ENCODE data around the gene HIVEP3.

Gene HIVEP3

GRCh38 chr1:41497461-41498030, 421.2 kb downstream of the HIVEP3 start:
- CTCF ChIA-PET: interaction anchor here (1.2 to 10.6 kb wide), 3 partner anchors 11 to 18 kb away, joined by 6 to 104 read pairs (median 77); partner anchors contain the start of gene EDN2
- no peak for TF ChIP-seq CTCF (IDR thresholded peaks at IDR 0.05; ENCODE audit: control extremely low read depth, extremely low read depth, low read depth, missing control alignments)
- POLR2A ChIA-PET: no interaction called here
- no peak for DNase-seq (ENCODE audit: extremely low spot score)

DNA sequence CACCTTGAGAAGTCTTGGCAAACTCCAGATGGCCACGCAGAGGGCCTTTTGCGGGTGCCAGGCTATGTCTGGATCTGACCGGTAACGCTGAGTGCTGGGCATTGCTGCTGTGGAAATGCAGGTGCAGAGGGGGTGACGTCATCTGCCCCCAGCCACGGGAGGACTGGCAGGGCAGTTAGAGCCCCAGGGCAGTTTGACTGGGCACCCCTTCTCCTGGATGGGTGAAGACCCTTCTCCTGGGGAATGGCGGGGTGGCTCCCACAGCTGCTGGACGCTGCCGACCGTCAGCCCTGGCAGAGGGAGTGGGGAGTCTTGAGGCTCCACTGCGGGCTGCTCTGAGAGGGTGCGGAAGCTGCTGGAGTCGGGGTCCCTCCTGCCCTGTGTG, 421.7 kb downstream of the HIVEP3 start:
- ChIA-PET CTCF (interaction anchor here (0.7 to 10.6 kb wide), 5 partner anchors 9 to 677 kb away, joined by 3 to 104 read pairs (median 7); partner anchors contain the start of gene EDN2), POLR2A (no interaction called here)
- DNase-seq (ENCODE audit: extremely low spot score): no peak
- no peak for TF ChIP-seq CTCF (IDR thresholded peaks at IDR 0.05; ENCODE audit: control extremely low read depth, extremely low read depth, low read depth, missing control alignments)

DNA sequence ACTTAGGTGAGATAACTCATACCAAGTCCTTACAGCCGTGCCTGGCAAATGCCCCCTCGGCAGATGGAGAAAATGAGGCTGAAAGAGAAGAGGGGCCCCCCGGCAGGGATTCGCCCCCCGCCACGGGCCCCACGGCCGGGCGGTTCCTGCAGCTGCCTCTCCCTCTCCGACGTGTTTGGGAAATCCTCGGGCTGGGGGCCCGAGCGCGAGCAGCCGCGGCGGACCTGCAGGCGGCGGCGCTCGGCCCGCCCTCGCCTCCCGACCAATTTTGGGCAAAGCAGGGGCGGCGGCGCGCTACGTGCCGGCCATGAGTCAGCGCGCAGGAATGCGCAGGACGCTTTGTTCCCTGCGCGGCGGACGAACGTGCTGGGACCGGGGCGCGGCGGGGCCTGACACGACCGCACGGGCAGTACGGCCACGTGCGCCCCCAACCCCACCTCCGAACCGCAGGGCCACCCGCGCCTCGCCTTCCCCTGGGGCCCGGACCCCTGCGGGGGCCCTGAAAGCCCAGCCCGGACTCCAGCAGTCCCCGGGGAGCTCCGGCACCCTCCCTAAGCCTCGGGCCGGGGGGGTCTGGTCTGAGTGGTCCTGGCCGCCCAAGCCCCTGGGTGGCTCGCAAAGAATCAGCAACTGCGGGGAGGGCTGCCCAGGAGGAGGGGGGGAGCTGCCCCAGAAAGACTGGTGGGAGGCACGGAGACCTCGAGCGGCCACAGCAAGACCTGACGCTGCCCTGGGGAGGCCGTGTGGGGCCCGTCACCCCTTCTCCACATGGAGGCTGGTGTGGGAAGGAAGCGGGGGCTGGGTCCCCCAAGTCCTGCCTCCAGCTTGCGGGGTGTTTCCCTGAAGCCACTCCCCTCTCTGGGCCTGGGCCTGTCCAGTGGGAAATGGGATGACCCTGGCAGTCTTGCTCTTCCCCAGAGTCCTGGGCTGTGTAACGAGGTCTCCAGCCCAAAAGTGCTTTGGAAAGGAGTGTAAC, 422.4 kb downstream of the HIVEP3 start:
- TF ChIP-seq CTCF (IDR thresholded peaks at IDR 0.05; ENCODE audit: control extremely low read depth, extremely low read depth, low read depth, missing control alignments): peak; percentile 11
- POLR2A ChIA-PET: no interaction called here
- DNase-seq (ENCODE audit: extremely low spot score): peak; percentile 76
- CTCF ChIA-PET: interaction anchor here (0.7 to 10.6 kb wide), 5 partner anchors 8 to 678 kb away, joined by 3 to 104 read pairs (median 7); partner anchors contain the start of gene EDN2

DNA sequence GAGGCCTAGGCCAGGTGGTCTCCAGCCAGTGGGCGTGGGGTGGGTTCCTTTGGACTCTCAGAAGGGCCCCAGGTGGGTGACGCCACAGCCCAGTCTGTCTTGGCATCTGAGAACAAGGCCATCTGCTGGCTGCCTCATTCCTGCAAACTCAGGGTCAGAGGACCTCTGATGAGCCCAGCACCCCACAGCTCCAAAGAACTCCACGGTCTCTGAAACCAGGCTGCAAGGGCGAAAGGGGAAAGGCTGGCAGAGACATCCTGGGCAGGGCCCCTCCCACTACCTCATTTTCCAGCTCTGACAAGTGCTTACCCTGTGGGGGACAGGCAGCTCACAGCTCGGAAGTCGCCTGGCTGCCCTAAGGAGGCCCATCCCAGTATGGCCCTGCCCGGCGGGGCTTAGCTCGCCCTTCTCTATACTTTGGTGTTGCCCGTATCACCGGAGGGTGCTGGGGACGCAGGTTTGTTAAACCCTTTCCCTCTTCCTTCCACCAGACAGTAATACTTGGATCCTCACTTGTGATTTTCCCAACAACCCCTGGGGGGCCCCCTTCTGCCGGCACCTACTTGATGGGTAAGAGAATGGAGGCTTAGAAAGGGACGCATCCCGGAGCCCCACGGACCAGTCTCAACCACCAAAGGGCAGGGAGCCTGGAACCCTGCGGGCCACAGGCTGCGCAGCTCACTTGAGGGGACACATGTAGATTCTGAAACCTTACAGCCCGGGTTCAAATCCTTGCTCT, 423.3 kb downstream of the HIVEP3 start:
- ChIA-PET POLR2A (no interaction called here), CTCF (interaction anchor here (3.1 to 10.6 kb wide), 3 partner anchors 15 to 679 kb away, joined by 7 to 104 read pairs (median 77); partner anchors contain the start of gene EDN2)
- peak; percentile 15 for TF ChIP-seq CTCF (IDR thresholded peaks at IDR 0.05; ENCODE audit: control extremely low read depth, extremely low read depth, low read depth, missing control alignments)
- DNase-seq (ENCODE audit: extremely low spot score): no peak

DNA sequence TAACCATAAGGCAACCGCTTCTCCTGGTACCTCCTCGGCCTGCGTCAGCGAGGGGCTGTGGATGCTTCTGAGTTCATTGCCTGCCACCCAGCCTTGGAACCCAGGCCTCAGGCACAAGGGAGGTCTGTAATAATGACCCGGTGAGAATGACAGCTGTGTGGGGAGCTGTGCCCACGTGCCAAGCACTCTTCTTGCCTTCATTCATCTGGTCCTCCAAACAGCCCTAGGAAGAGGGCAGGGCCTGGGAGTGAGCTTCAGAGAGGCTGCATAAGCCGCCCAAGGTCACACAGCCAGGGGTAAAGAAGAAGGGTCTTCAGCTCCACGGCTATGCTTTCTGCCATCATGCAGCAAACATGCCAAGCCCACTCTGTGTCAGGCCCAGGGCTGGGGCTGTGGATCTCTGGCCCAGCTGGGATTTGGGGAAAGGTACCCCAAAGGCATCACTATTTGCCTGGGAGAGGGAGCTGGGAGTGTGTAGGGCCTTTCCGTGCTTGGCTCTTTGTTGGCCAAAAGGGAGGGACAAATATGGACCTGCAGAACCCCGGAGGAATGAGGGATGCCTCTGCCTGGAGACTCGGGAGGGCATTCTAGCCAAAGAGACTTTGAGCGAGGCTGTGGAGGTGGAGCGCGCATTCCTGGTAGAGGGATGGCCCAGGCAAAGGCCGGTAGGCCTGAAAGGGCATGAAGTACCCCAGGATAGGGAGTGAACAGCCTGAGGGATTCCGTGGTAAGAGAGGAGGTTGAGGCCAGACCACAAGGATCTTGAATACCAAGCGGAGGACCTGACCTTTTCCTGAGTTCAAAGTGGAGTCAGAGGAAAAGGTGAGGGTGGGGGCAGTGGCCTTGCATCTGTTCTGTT, 424.1 kb downstream of the HIVEP3 start:
- TF ChIP-seq CTCF (IDR thresholded peaks at IDR 0.05; ENCODE audit: control extremely low read depth, extremely low read depth, low read depth, missing control alignments): no peak
- ChIA-PET POLR2A (no interaction called here), CTCF (interaction anchor here (3.1 to 10.6 kb wide), 3 partner anchors 14 to 680 kb away, joined by 7 to 104 read pairs (median 77); partner anchors contain the start of gene EDN2)

More for the DNA sequence above, 424.1 kb downstream of the HIVEP3 start:
- DNase-seq (ENCODE audit: extremely low spot score): no peak

All from GM10248 (cell line).